SK-N-SH treated with all-trans-retinoic acid at 6 μM for 48 hours (cell line): ENCODE results near the gene SNED1.

Experiments
- ATAC-seq: fragments of 200-7000 bp; cut with Tn5 transposase; 3 replicates; pipeline ENCODE4 v1.9.1; 2020; ENCODE audit warnings: mild to moderate bottlenecking, moderate library complexity
- ISL1 ChIP-seq: fragments of 250-450 bp; sonication (Bioruptor Pico); IDR thresholded peaks from 2 replicates; pipeline ENCODE4 v2.1.2; 2022; ENCODE audit warnings: mild to moderate bottlenecking, moderate library complexity
- SNAI2 ChIP-seq: fragments of 250-450 bp; sonication (Bioruptor Pico); IDR thresholded peaks from 2 replicates; pipeline ENCODE4 v1.5.0; 2020; ENCODE audit warnings: mild to moderate bottlenecking, moderate library complexity
- ZNF565 ChIP-seq: fragments of 450-650 bp; formaldehyde crosslinking; conservative IDR thresholded peaks from 2 replicates; pipeline ENCODE4 v1.5.0; 2020; ENCODE audit warnings: low read depth, mild to moderate bottlenecking, moderate library complexity
- ZNF8 ChIP-seq: fragments of 450-650 bp; formaldehyde crosslinking; IDR thresholded peaks from 2 replicates; pipeline ENCODE4 v1.5.0; 2020; ENCODE audit warnings: mild to moderate bottlenecking, moderate library complexity

SNED1 gene

GRCh38 chr2:241142593-241142992 is 144.2 kb downstream of the SNED1 start:
- no peak for ATAC-seq
- no peak for TF ChIP-seq SNAI2 (CRISPR knock-in tag)
- no peak for TF ChIP-seq ZNF8 (CRISPR knock-in tag)
- TF ChIP-seq ZNF565: no peak
- TF ChIP-seq ISL1 (CRISPR knock-in tag): no peak
